VCaP (cell line): ENCODE measurements around the gene KIDINS220.
A peak's percentile ranks its signal among the peaks of the same experiment; 100 is the strongest.

Experiments used
- H3K27ac ChIP-seq: fragments of 450-650 bp; 2 replicates; pipeline ENCODE4 v1.5.1; 2017
- TF ChIP-seq, protein P1 (sequence below): fragments of 450-650 bp; conservative IDR thresholded peaks from 2 replicates; pipeline ENCODE4 v1.5.1; 2017; ENCODE audit warnings: mild to moderate bottlenecking, moderate library complexity

The KIDINS220 gene

DNA sequence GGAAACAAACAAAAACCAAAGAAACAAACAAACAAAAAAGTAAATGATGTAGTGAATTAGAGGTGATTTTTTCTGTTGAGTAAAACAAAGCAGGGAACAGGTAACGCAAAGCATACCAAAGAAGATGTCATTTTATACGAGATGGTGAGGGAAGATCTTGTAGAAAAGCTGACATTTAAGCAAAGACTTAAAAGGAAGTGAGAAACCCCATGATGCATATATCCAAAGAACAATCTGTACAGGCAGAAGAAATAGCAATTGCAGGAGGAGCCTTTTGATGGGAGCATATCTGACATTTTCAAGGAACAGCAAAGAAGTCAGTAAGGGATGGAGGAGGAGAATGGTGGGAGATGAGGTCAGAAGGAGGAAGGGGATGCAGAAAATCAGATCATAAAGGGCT is 63.0 kb downstream of the KIDINS220 start:
- TF ChIP-seq, protein P1, sequence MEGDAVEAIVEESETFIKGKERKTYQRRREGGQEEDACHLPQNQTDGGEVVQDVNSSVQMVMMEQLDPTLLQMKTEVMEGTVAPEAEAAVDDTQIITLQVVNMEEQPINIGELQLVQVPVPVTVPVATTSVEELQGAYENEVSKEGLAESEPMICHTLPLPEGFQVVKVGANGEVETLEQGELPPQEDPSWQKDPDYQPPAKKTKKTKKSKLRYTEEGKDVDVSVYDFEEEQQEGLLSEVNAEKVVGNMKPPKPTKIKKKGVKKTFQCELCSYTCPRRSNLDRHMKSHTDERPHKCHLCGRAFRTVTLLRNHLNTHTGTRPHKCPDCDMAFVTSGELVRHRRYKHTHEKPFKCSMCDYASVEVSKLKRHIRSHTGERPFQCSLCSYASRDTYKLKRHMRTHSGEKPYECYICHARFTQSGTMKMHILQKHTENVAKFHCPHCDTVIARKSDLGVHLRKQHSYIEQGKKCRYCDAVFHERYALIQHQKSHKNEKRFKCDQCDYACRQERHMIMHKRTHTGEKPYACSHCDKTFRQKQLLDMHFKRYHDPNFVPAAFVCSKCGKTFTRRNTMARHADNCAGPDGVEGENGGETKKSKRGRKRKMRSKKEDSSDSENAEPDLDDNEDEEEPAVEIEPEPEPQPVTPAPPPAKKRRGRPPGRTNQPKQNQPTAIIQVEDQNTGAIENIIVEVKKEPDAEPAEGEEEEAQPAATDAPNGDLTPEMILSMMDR, result no peak

DNA sequence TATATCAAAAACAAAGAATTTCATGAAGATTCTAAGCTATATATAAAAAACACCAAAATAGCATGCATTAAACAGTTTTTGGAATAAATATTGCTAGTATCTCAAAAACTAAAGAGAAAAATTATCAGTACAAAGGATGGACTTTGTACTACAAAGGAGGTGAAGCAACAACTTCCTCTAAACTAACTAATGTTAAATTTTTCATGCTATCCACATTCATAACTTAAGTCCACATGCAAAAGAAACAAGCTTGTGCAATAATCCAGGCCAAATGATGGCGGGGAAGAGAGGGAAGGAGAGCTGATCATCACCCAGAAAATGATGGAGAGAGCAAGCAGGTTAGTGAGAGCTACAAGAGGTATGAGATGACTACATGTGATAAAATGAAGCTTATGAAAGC is 70.1 kb downstream of the KIDINS220 start:
- H3K27ac ChIP-seq, result no peak overlapping the region
- TF ChIP-seq, protein P1, result no peak

More for the DNA sequence above, 63.0 kb downstream of the KIDINS220 start:
- no peak overlapping the region for H3K27ac ChIP-seq

GRCh38 chr2:8761529-8762164 is 75.8 kb downstream of the KIDINS220 start:
- TF ChIP-seq, protein P1, result peak; percentile 82
- H3K27ac ChIP-seq, result no peak overlapping the region

DNA sequence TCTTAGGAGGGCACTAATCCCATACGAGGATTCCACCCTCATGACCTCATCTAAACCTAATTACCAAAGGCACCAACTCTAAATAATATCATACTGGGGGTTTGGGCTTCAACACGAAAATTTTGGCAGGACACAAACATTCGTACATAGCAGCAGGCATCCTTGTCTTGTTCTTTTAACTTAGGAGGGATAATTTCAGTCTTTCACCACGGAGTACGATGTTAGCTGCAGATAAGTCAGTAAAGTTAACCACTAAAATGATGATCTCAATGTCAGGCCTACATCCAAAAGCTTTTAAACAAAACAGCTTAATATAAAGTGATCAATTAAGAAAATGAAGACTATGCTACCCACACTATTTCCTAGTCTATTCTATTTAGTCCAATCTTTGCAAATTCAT is 80.7 kb downstream of the KIDINS220 start:
- no peak overlapping the region for H3K27ac ChIP-seq
- TF ChIP-seq, protein P1, result no peak

DNA sequence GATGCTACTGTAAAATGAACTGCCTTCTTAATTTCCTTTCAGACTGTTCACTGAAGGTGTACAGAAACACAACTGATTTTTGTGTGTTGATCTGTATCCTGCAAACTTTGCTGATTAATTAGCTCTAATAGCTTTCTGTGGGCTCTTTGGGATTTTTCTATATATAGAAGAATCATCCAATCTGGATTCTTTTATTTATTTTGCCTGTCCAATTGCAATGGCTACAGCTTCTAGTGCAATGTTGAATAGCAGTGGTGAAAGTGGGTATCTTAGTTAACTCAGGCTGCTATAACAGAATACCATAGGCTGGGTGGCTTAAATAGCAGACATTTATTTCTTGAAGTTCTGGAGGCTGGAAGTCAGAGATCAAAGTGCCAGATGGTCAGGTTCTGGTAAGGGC is 81.2 kb downstream of the KIDINS220 start:
- H3K27ac ChIP-seq, result no peak overlapping the region
- TF ChIP-seq, protein P1, result no peak

- TF ChIP-seq, protein P1, result no peak
- no peak overlapping the region for H3K27ac ChIP-seq
These were observed 83.2 kb downstream of the KIDINS220 start for GRCh38 chr2:8754106-8754776.

- H3K27ac ChIP-seq, result no peak overlapping the region
- TF ChIP-seq, protein P1, result no peak
These were observed 83.8 kb downstream of the KIDINS220 start for GRCh38 chr2:8753609-8754008.
